ENCODE data around the gene MOB3A. TPM values are rescaled to one million over a fixed set of nuclear protein-coding genes. Genes with fewer than 3 reads are reported as not detected.

Gene MOB3A
- total RNA-seq, 2 donors from 2014 or later, result 108 to 162 TPM

GRCh38 chr19:2044709-2045500 is 51.2 kb downstream of the MOB3A start:
- peak overlapping the region; percentile 36 for H3K4me3 Mint-ChIP-seq
- H3K4me1 Mint-ChIP-seq, result peaks cover 33% of the 10 kb centered on the region
- H3K27me3 Mint-ChIP-seq, result no peaks in the 10 kb centered on the region
- H3K36me3 Mint-ChIP-seq (ENCODE audit: low read depth), result no peaks in the 10 kb centered on the region
- DNase-seq, result no peak
- H3K27ac Mint-ChIP-seq, result peak overlapping the region; percentile 90
- H3K9me3 ChIP-seq (ENCODE audit: control insufficient read depth, low read length, poor library complexity, severe bottlenecking), result no peaks in the 10 kb centered on the region
- ATAC-seq, result no peak

GRCh38 chr19:2043961-2044708 is 52.0 kb downstream of the MOB3A start:
- Mint-ChIP-seq H3K27ac (peak overlapping the region; percentile 90), H3K27me3 (no peaks in the 10 kb centered on the region), H3K36me3 (ENCODE audit: low read depth) (no peaks in the 10 kb centered on the region), H3K4me1 (peaks cover 30% of the 10 kb centered on the region), H3K4me3 (peak overlapping the region; percentile 67)
- no peaks in the 10 kb centered on the region for H3K9me3 ChIP-seq (ENCODE audit: control insufficient read depth, low read length, poor library complexity, severe bottlenecking)
- DNase-seq, result peak in 1 of 3 donors; percentile 13
- no peak for ATAC-seq

- H3K4me3 Mint-ChIP-seq, result peak overlapping the region; percentile 67
- H3K27me3 Mint-ChIP-seq, result no peaks in the 10 kb centered on the region
- DNase-seq (no peak), ATAC-seq (no peak)
- H3K4me1 Mint-ChIP-seq, result peaks cover 24% of the 10 kb centered on the region
- peak overlapping the region; percentile 90 for H3K27ac Mint-ChIP-seq
- H3K36me3 Mint-ChIP-seq (ENCODE audit: low read depth), result no peaks in the 10 kb centered on the region
- H3K9me3 ChIP-seq (ENCODE audit: control insufficient read depth, low read length, poor library complexity, severe bottlenecking), result no peaks in the 10 kb centered on the region
Measured at GRCh38 chr19:2043251-2043641, 52.9 kb downstream of the MOB3A start.

- ATAC-seq, result no peak
- no peak for DNase-seq
- Mint-ChIP-seq H3K4me1 (peaks cover 22% of the 10 kb centered on the region), H3K36me3 (ENCODE audit: low read depth) (no peaks in the 10 kb centered on the region), H3K27ac (peak overlapping the region; percentile 90), H3K4me3 (peak overlapping the region; percentile 77), H3K27me3 (no peaks in the 10 kb centered on the region)
- H3K9me3 ChIP-seq (ENCODE audit: control insufficient read depth, low read length, poor library complexity, severe bottlenecking), result no peaks in the 10 kb centered on the region
Measured at GRCh38 chr19:2042485-2043250, 53.5 kb downstream of the MOB3A start.

- peak; percentile 84 for ATAC-seq
- H3K36me3 Mint-ChIP-seq (ENCODE audit: low read depth), result no peaks in the 10 kb centered on the region
Measured at GRCh38 chr19:2041683-2042484, 54.2 kb downstream of the MOB3A start.

GRCh38 chr19:2041433-2041682 is 54.8 kb downstream of the MOB3A start:
- ATAC-seq (no peak), DNase-seq (no peak)
- Mint-ChIP-seq H3K4me1 (peaks cover 21% of the 10 kb centered on the region), H3K27ac (peak overlapping the region; percentile 90), H3K36me3 (ENCODE audit: low read depth) (no peaks in the 10 kb centered on the region), H3K27me3 (no peaks in the 10 kb centered on the region), H3K4me3 (peak overlapping the region; percentile 64)
- no peaks in the 10 kb centered on the region for H3K9me3 ChIP-seq (ENCODE audit: control insufficient read depth, low read length, poor library complexity, severe bottlenecking)

More at GRCh38 chr19:2041683-2042484, 54.2 kb downstream of the MOB3A start:
- peaks cover 21% of the 10 kb centered on the region for H3K4me1 Mint-ChIP-seq
- peak; percentile 99 to 100 (median 100) for DNase-seq
- peak overlapping the region; percentile 77 for H3K4me3 Mint-ChIP-seq
- no peaks in the 10 kb centered on the region for H3K27me3 Mint-ChIP-seq
- H3K27ac Mint-ChIP-seq, result peak overlapping the region; percentile 90
- no peaks in the 10 kb centered on the region for H3K9me3 ChIP-seq (ENCODE audit: control insufficient read depth, low read length, poor library complexity, severe bottlenecking)

- H3K4me3 Mint-ChIP-seq, result peak overlapping the region; percentile 25
Measured at GRCh38 chr19:2040647-2041432, 55.3 kb downstream of the MOB3A start.

GRCh38 chr19:2039959-2040646 is 56.0 kb downstream of the MOB3A start:
- Mint-ChIP-seq H3K36me3 (ENCODE audit: low read depth) (no peaks in the 10 kb centered on the region), H3K27me3 (no peaks in the 10 kb centered on the region), H3K4me3 (peak overlapping the region; percentile 25), H3K27ac (no peak overlapping the region), H3K4me1 (peaks cover 24% of the 10 kb centered on the region)
- H3K9me3 ChIP-seq (ENCODE audit: control insufficient read depth, low read length, poor library complexity, severe bottlenecking), result no peaks in the 10 kb centered on the region
- DNase-seq (no peak), ATAC-seq (no peak)

More at GRCh38 chr19:2040647-2041432, 55.3 kb downstream of the MOB3A start:
- ATAC-seq, result no peak
- H3K4me1 Mint-ChIP-seq, result peaks cover 21% of the 10 kb centered on the region
- no peaks in the 10 kb centered on the region for H3K36me3 Mint-ChIP-seq (ENCODE audit: low read depth)
- H3K27me3 Mint-ChIP-seq, result no peaks in the 10 kb centered on the region
- H3K9me3 ChIP-seq (ENCODE audit: control insufficient read depth, low read length, poor library complexity, severe bottlenecking), result no peaks in the 10 kb centered on the region
- H3K27ac Mint-ChIP-seq, result peak overlapping the region; percentile 90
- no peak for DNase-seq

GRCh38 chr19:2039089-2039958 is 56.8 kb downstream of the MOB3A start:
- Mint-ChIP-seq H3K36me3 (ENCODE audit: low read depth) (no peaks in the 10 kb centered on the region), H3K27me3 (no peaks in the 10 kb centered on the region), H3K4me1 (peaks cover 21% of the 10 kb centered on the region), H3K27ac (peak overlapping the region; percentile 72), H3K4me3 (no peak overlapping the region)
- DNase-seq (no peak), ATAC-seq (no peak)
- H3K9me3 ChIP-seq (ENCODE audit: control insufficient read depth, low read length, poor library complexity, severe bottlenecking), result no peaks in the 10 kb centered on the region

GRCh38 chr19:2038284-2039088 is 57.6 kb downstream of the MOB3A start:
- Mint-ChIP-seq H3K4me3 (peak overlapping the region; percentile 36), H3K27me3 (no peaks in the 10 kb centered on the region), H3K27ac (peak overlapping the region; percentile 84), H3K4me1 (peaks cover 16% of the 10 kb centered on the region), H3K36me3 (ENCODE audit: low read depth) (no peaks in the 10 kb centered on the region)
- DNase-seq (no peak), ATAC-seq (no peak)
- no peaks in the 10 kb centered on the region for H3K9me3 ChIP-seq (ENCODE audit: control insufficient read depth, low read length, poor library complexity, severe bottlenecking)
